B cell (primary cell): Measurements from ENCODE around the gene CSF2RB. TPM values are rescaled to one million over a fixed set of nuclear protein-coding genes. Genes with fewer than 3 reads are reported as not detected.

Source experiments
- ATAC-seq: fragments of 200-7000 bp; cut with Tn5 transposase; one replicate; pipeline ENCODE4 v1.10.0; 2021; ENCODE audit warnings: low read depth, mild to moderate bottlenecking, moderate number of reproducible peaks, moderate library complexity
- CTCF ChIA-PET: fragments of 350-600 bp; sonication (Branson Sonifier 250); formaldehyde crosslinking; loops from one replicate; lab custom pipeline; 2021; ENCODE audit warnings: antibody characterized with exemption, inconsistent platforms; lab: Charles Lee
- POLR2A ChIA-PET: fragments of 350-600 bp; sonication (Branson Sonifier 250); formaldehyde crosslinking; loops from one replicate; lab custom pipeline; 2021; ENCODE audit warnings: antibody characterized with exemption; lab: Charles Lee
- DNase-seq: peaks from one replicate; pipeline ENCODE4 v3.0.0; 2013
- H2AFZ ChIP-seq: 2 replicates; pipeline ENCODE4 v1.6.1; 2012; ENCODE audit warnings: mild to moderate bottlenecking, low read depth, low read length; ENCODE audit not compliant: insufficient read depth, poor library complexity, severe bottlenecking
- H3K27ac ChIP-seq, 2 donors: 1 replicate in 1 of 2; 2 replicates in 1 of 2; pipeline ENCODE4 v1.5.1; 2012 to 2013; ENCODE audit warnings: low read length in 2 of 2, mild to moderate bottlenecking in 2 of 2, moderate library complexity in 1 of 2
- H3K27me3 ChIP-seq, 4 experiments: fragments of 200-600 bp in 1 of 4; sonication (generic) in 1 of 4; replicated peaks in 1 of 4; 1 replicate in 2 of 4; 2 replicates in 2 of 4; pipeline versions ENCODE4 v1.6.1 to v1.7.0; 2013 to 2016; ENCODE audit warnings: low read length in 3 of 4, mild to moderate bottlenecking in 2 of 4, mixed read lengths in 1 of 4, moderate library complexity in 1 of 4; ENCODE audit not compliant: insufficient read depth in 4 of 4, control insufficient read depth in 3 of 4; ENCODE audit errors: control extremely low read depth in 1 of 4
- H3K36me3 ChIP-seq, 2 experiments: replicated peaks in 1 of 2; 1 replicate in 1 of 2; 2 replicates in 1 of 2; pipeline versions ENCODE4 v1.6.1 to v1.7.1; 2013; ENCODE audit warnings: low read length in 1 of 2; ENCODE audit not compliant: insufficient read depth in 2 of 2, control insufficient read depth in 1 of 2; ENCODE audit errors: control extremely low read depth in 1 of 2, extremely low read depth in 1 of 2
- H3K4me1 ChIP-seq, 2 donors: fragments of 200-600 bp in 1 of 2; sonication (generic) in 1 of 2; 1 replicate in 1 of 2; 2 replicates in 1 of 2; pipeline versions ENCODE4 v1.5.1 to v1.6.1; 2013 to 2017; ENCODE audit warnings: low read length in 2 of 2; ENCODE audit not compliant: control insufficient read depth in 2 of 2, insufficient read depth in 2 of 2
- H3K4me2 ChIP-seq: replicated peaks from 2 replicates; pipeline ENCODE3; 2012; ENCODE audit warnings: mild to moderate bottlenecking, low read depth, low read length; ENCODE audit not compliant: poor library complexity, severe bottlenecking
- H3K4me3 ChIP-seq, 5 experiments: fragments of 200-600 bp in 1 of 5; sonication (generic) in 1 of 5; 1 replicate in 3 of 5; 2 replicates in 2 of 5; pipeline versions ENCODE4 v1.5.1 to v1.7.0; 2011 to 2016; ENCODE audit warnings: low read length in 4 of 5, mild to moderate bottlenecking in 4 of 5, low read depth in 2 of 5, control low read depth in 1 of 5, moderate library complexity in 1 of 5; ENCODE audit not compliant: insufficient read depth in 1 of 5; ENCODE audit errors: control extremely low read depth in 1 of 5, extremely low read depth in 1 of 5
- H3K79me2 ChIP-seq: fragments of 200-600 bp; sonication (generic); one replicate; pipeline ENCODE4 v1.6.0; 2016; ENCODE audit warnings: low read length; ENCODE audit not compliant: control insufficient read depth, insufficient read depth
- H3K9ac ChIP-seq: fragments of 200-600 bp; sonication (generic); 2 replicates; pipeline ENCODE4 v1.6.1; 2017; ENCODE audit warnings: mild to moderate bottlenecking, low read length, moderate library complexity
- H3K9me3 ChIP-seq, 3 donors: one replicate each; pipeline versions ENCODE4 v1.6.1 to v1.7.1; 2013; ENCODE audit warnings: low read length in 2 of 3; ENCODE audit not compliant: control insufficient read depth in 2 of 3, insufficient read depth in 1 of 3; ENCODE audit errors: control extremely low read depth in 1 of 3
- H4K20me1 ChIP-seq: 2 replicates; pipeline ENCODE4 v1.6.0; 2012; ENCODE audit warnings: mild to moderate bottlenecking, low read length; ENCODE audit not compliant: insufficient read depth, control insufficient read depth, poor library complexity, severe bottlenecking
- H3K27ac Mint-ChIP-seq: one replicate; pipeline ENCODE4 v1.8.0; 2021; ENCODE audit warnings: mixed read lengths
- H3K27me3 Mint-ChIP-seq: one replicate; pipeline ENCODE4 v1.8.0; 2021; ENCODE audit warnings: mixed read lengths
- H3K4me1 Mint-ChIP-seq: one replicate; pipeline ENCODE4 v1.8.0; 2021; ENCODE audit warnings: mixed read lengths
- H3K4me3 Mint-ChIP-seq: one replicate; pipeline ENCODE4 v1.8.0; 2021; ENCODE audit warnings: mixed read lengths
- H3K9me3 Mint-ChIP-seq: one replicate; pipeline ENCODE4 v1.8.0; 2022; ENCODE audit warnings: mixed read lengths; ENCODE audit not compliant: insufficient read depth
- EZH2 ChIP-seq: IDR thresholded peaks from 2 replicates; pipeline ENCODE4 v1.6.1; 2012; ENCODE audit warnings: borderline replicate concordance, low read depth, mild to moderate bottlenecking, moderate library complexity, low read length; ENCODE audit not compliant: insufficient read depth, poor library complexity, severe bottlenecking
- WGBS: methylation state at CpG from one replicate; pipeline ENCODE4 v1.1.5; 2013; ENCODE audit warnings: missing lambda C conversion rate; ENCODE audit not compliant: insufficient coverage; 5-methylcytosine and 5-hydroxymethylcytosine counted together
- intact Hi-C: fragments of 100-400 bp; cut with micrococcal nuclease; formaldehyde crosslinking; loops from one replicate; pipeline ENCODE4 v1.10.0; 2022
- polyA plus RNA-seq: library from polyadenylated mRNA; depleted of rRNA; stranded (reverse); fragments of >200 nt; gene quantifications from 2 replicates; pipeline ENCODE4 v1.2.3, GENCODE V29; 2012
- total RNA-seq, 2 donors: library from RNA; stranded (reverse); fragments of 120-200 nt in 1 of 2; gene quantifications; 1 replicate in 1 of 2; 2 replicates in 1 of 2; pipeline versions ENCODE4 v1.2.3 to v1.2.4, GENCODE V29; 2013 to 2022
- TF ChIP-seq, protein P1 (sequence below): fragments of 200-600 bp; IDR thresholded peaks from one replicate; pipeline ENCODE4 v1.8.0; 2022; ENCODE audit warnings: antibody characterized with exemption, mild to moderate bottlenecking

The CSF2RB gene
- total and polyA plus RNA-seq, 2 donors (not counting 1 experiment from before 2014, with no cell fraction given): 22.0 to 39.7 TPM

DNA sequence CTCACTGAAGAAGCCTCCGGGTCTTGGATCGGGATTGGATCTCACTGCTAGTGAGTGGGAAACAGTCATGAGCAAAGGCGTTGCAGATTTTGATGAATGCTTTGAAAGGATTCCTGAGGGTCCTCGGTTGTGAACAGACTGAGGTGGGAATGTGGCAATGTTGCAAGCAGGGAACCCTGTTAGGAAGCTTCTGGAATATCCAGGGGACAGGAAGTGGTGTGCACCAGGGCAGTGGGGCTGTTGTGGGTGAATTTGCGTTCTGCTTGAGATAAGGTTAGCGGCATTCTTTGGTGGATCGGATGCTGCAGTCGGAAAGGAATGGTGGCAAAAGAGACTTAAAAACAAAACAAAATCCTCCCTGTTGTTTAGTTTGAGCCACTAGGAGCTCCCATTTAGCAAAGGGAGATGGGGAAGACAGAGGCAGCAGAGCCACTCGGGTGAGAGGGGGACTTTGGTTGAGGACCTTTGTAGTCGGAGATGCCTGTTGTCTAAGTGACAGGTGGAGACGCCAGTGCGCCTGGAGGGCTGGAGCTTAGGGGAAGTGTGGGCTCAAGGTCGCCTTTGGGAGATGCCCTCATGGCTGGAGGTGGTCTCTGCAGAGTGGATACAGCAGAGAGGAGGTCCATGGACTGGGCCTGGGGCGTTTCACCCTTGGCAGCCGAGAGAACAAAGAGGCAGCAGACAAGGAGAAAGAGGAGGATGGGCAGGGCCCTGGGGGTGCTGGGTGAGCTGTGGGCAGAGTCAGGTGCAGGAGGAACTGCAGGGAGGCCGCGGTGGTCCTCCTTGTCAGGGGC lies 37.6 kb downstream of the CSF2RB start:
- Histone ChIP-seq H3K4me3 (no peak overlapping the region), H3K36me3 (no peaks in the 10 kb centered on the region), H3K27ac (no peak overlapping the region), H3K79me2 (no peaks in the 10 kb centered on the region), H4K20me1 (no peaks in the 10 kb centered on the region), H3K4me1 (no peaks in the 10 kb centered on the region), H3K9ac (no peak overlapping the region), H3K9me3 (no peaks in the 10 kb centered on the region), H2AFZ (no peak overlapping the region), H3K4me2 (no peak overlapping the region), H3K27me3 (no peaks in the 10 kb centered on the region)
- H3K9me3 Mint-ChIP-seq: no peaks in the 10 kb centered on the region
- intact Hi-C loops: no loop called here
- no peaks in the 10 kb centered on the region for H3K4me1 Mint-ChIP-seq
- DNase-seq: no peak
- ChIA-PET CTCF (no interaction called here), POLR2A (no interaction called here)
- H3K27ac Mint-ChIP-seq: no peak overlapping the region
- peaks cover 22% of the 10 kb centered on the region for H3K27me3 Mint-ChIP-seq
- no peak for TF ChIP-seq EZH2
- TF ChIP-seq, protein P1, sequence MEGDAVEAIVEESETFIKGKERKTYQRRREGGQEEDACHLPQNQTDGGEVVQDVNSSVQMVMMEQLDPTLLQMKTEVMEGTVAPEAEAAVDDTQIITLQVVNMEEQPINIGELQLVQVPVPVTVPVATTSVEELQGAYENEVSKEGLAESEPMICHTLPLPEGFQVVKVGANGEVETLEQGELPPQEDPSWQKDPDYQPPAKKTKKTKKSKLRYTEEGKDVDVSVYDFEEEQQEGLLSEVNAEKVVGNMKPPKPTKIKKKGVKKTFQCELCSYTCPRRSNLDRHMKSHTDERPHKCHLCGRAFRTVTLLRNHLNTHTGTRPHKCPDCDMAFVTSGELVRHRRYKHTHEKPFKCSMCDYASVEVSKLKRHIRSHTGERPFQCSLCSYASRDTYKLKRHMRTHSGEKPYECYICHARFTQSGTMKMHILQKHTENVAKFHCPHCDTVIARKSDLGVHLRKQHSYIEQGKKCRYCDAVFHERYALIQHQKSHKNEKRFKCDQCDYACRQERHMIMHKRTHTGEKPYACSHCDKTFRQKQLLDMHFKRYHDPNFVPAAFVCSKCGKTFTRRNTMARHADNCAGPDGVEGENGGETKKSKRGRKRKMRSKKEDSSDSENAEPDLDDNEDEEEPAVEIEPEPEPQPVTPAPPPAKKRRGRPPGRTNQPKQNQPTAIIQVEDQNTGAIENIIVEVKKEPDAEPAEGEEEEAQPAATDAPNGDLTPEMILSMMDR: no peak
- no peak overlapping the region for H3K4me3 Mint-ChIP-seq
- ATAC-seq: no peak
- WGBS: 93% methylated on average over 13 of the region's 17 CpGs

DNA sequence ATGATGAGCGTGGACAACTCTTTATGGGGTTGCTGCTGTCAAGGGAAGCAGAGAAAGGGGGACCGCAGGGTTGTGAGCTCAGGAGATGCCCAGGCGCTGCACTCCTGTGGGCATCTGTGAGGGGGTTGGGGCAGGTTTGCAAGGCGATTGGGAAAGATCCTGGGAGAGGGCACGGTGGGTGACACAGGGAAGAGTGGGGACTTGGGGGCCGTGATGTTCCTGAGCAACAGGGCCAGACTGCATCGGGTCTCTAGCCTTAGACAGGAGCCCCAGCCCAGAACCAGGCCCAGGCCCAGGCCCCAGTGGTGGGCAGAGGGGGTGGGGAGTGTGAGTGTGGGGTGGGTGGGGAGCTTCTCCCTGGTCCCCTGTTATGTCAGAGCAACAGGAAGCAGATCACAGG lies 38.3 kb downstream of the CSF2RB start:
- Mint-ChIP-seq H3K9me3 (no peaks in the 10 kb centered on the region), H3K27ac (no peak overlapping the region), H3K4me1 (no peaks in the 10 kb centered on the region), H3K27me3 (peaks cover 22% of the 10 kb centered on the region), H3K4me3 (no peak overlapping the region)
- 81% methylated on average over 7 of the region's 7 CpGs for WGBS
- Histone ChIP-seq H3K4me2 (no peak overlapping the region), H3K27ac (no peak overlapping the region), H3K27me3 (no peaks in the 10 kb centered on the region), H4K20me1 (no peaks in the 10 kb centered on the region), H3K79me2 (no peaks in the 10 kb centered on the region), H3K4me1 (no peaks in the 10 kb centered on the region), H3K9ac (no peak overlapping the region), H3K9me3 (peaks cover 0 to 5% (median 0%) of the 10 kb centered on the region in 3 donors), H3K4me3 (no peak overlapping the region), H3K36me3 (no peaks in the 10 kb centered on the region), H2AFZ (no peak overlapping the region)
- ATAC-seq (no peak), DNase-seq (no peak)
- ChIA-PET CTCF (no interaction called here), POLR2A (no interaction called here)
- intact Hi-C loops: no loop called here
- no peak for TF ChIP-seq EZH2
- TF ChIP-seq, protein P1: no peak
